Naive thymus-derived CD4-positive, alpha-beta T cell (primary cell): ENCODE measurements around the gene SH3RF3. TPM values are rescaled to one million over a fixed set of nuclear protein-coding genes. Genes with fewer than 3 reads are reported as not detected.

Source experiments
- ATAC-seq: fragments of 150-1000 bp; cut with Tn5 transposase; 2 replicates; pipeline ENCODE4 v1.10.0; 2021; ENCODE audit warnings: mild to moderate bottlenecking, moderate library complexity
- CTCF ChIA-PET: fragments of 350-600 bp; sonication (Branson Sonifier 250); formaldehyde crosslinking; loops from one replicate; lab custom pipeline; 2021; ENCODE audit warnings: antibody characterized with exemption; lab: Charles Lee
- POLR2A ChIA-PET: fragments of 350-600 bp; sonication (Branson Sonifier 250); formaldehyde crosslinking; loops from one replicate; lab custom pipeline; 2021; ENCODE audit warnings: antibody characterized with exemption, inconsistent platforms; lab: Charles Lee
- DNase-seq, 9 donors: peaks; one replicate each; pipeline versions ENCODE4 v3.0.0 to v3.0.0-alpha.2; 2020 to 2022; ENCODE audit warnings: mixed read lengths in 1 of 9
- H3K27ac ChIP-seq: one replicate; pipeline ENCODE4 v1.7.0; 2013; ENCODE audit warnings: mild to moderate bottlenecking, low read depth, low read length, moderate library complexity
- H3K27me3 ChIP-seq, 2 donors: one replicate each; pipeline ENCODE4 v1.7.0; 2013; ENCODE audit warnings: low read length in 2 of 2, mild to moderate bottlenecking in 2 of 2, moderate library complexity in 2 of 2; ENCODE audit not compliant: control insufficient read depth in 2 of 2, insufficient read depth in 2 of 2
- H3K36me3 ChIP-seq, 3 experiments: 1 replicate in 2 of 3; 2 replicates in 1 of 3; pipeline ENCODE4 v1.7.0; 2013; ENCODE audit warnings: low read length in 3 of 3, mild to moderate bottlenecking in 3 of 3, moderate library complexity in 1 of 3; ENCODE audit not compliant: insufficient read depth in 3 of 3, control insufficient read depth in 2 of 3
- H3K4me1 ChIP-seq, 2 donors: one replicate each; pipeline ENCODE4 v1.7.0; 2013; ENCODE audit warnings: low read length in 2 of 2, mild to moderate bottlenecking in 2 of 2, moderate library complexity in 1 of 2; ENCODE audit not compliant: control insufficient read depth in 2 of 2, insufficient read depth in 2 of 2
- H3K4me3 ChIP-seq: 2 replicates; pipeline ENCODE4 v1.7.0; 2013; ENCODE audit warnings: mild to moderate bottlenecking, low read length
- H3K9me3 ChIP-seq, 3 experiments: 1 replicate in 2 of 3; 2 replicates in 1 of 3; pipeline ENCODE4 v1.7.0; 2013; ENCODE audit warnings: low read length in 3 of 3; ENCODE audit not compliant: control insufficient read depth in 2 of 3
- H3K27ac Mint-ChIP-seq, 9 donors: one replicate each; pipeline ENCODE4 v1.8.0; 2020 to 2022; ENCODE audit warnings: mixed read lengths in 9 of 9, mild to moderate bottlenecking in 8 of 9, moderate library complexity in 5 of 9, inconsistent platforms in 2 of 9
- H3K27me3 Mint-ChIP-seq, 5 donors: one replicate each; pipeline ENCODE4 v1.8.0; 2021 to 2022; ENCODE audit warnings: mixed read lengths in 5 of 5, mild to moderate bottlenecking in 1 of 5
- H3K36me3 Mint-ChIP-seq, 5 donors: one replicate each; pipeline ENCODE4 v1.8.0; 2020 to 2022; ENCODE audit warnings: mixed read lengths in 5 of 5, mild to moderate bottlenecking in 3 of 5, inconsistent platforms in 1 of 5
- H3K4me1 Mint-ChIP-seq, 7 donors: one replicate each; pipeline ENCODE4 v1.8.0; 2020 to 2022; ENCODE audit warnings: mixed read lengths in 7 of 7, mild to moderate bottlenecking in 3 of 7, inconsistent platforms in 1 of 7
- H3K4me3 Mint-ChIP-seq, 10 donors: one replicate each; pipeline ENCODE4 v1.8.0; 2020 to 2022; ENCODE audit warnings: mild to moderate bottlenecking in 10 of 10, mixed read lengths in 10 of 10, moderate library complexity in 6 of 10, inconsistent platforms in 2 of 10
- H3K9me3 Mint-ChIP-seq, 11 donors: one replicate each; pipeline ENCODE4 v1.8.0; 2020 to 2022; ENCODE audit warnings: mixed read lengths in 11 of 11, mild to moderate bottlenecking in 4 of 11, inconsistent platforms in 1 of 11, moderate library complexity in 1 of 11
- intact Hi-C, 2 donors: fragments of 100-400 bp; cut with micrococcal nuclease; formaldehyde crosslinking; loops; one replicate each; pipeline ENCODE4 v1.15.1; 2023
- polyA plus RNA-seq, 2 donors: library from polyadenylated mRNA; unstranded; fragments of 300-500 nt; fragmentation: Illumina TruSeq; gene quantifications; one replicate each; pipeline ENCODE4 v1.2.3, GENCODE V29; 2021
- total RNA-seq, 6 experiments: library from RNA in 5 of 6; stranded (reverse) in 5 of 6; gene quantifications; 1 replicate in 5 of 6; 2 replicates in 1 of 6; pipeline ENCODE4 v1.2.3 and lab custom pipeline; 2021 to 2026

The SH3RF3 gene
- total and polyA plus RNA-seq, 7 experiments from 2014 or later, result 0.19 to 11.5 (median 4.8) TPM

DNA sequence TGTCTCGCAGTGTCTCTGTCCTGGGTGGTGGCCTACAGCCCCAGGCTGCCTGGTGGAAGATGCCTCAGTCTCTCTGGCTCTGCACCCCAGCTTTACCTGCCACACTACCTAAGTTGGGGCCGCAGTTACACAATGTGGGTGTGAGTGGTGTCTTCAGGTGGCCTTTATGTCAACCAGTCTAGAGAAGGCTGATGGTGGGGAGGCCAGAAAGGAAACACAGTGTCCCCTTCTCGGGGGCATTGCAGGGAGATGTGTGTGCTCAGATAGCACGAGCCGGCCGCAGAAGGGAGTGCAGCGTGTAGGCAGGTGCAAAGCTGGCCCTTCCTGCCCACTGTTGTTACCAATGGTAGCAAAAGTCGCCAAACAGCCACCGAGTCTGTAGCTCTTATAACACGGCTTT, 216.1 kb downstream of the SH3RF3 start:
- Mint-ChIP-seq H3K27me3 (peaks cover 0 to 14% (median 0%) of the 10 kb centered on the region in 5 donors), H3K36me3 (no peaks in the 10 kb centered on the region), H3K9me3 (no peaks in the 10 kb centered on the region), H3K4me3 (no peak overlapping the region), H3K4me1 (peaks cover 29 to 77% (median 73%) of the 10 kb centered on the region in 7 donors), H3K27ac (peak overlapping the region in 3 of 9 donors; percentile 40 to 81 (median 41))
- Histone ChIP-seq H3K4me3 (no peak overlapping the region), H3K27ac (no peak overlapping the region), H3K9me3 (no peaks in the 10 kb centered on the region), H3K36me3 (no peaks in the 10 kb centered on the region), H3K4me1 (peaks cover 24 to 36% of the 10 kb centered on the region in 2 donors), H3K27me3 (no peaks in the 10 kb centered on the region)
- CTCF ChIA-PET, result no interaction called here
- POLR2A ChIA-PET, result no interaction called here
- ATAC-seq (no peak), DNase-seq (no peak)
- intact Hi-C loops, result loop anchor here (5.0 to 10.0 kb wide), 4 partner anchors 133 to 558 kb away; partner anchors contain the start of gene CCDC138 (in 1 of the 2)

DNA sequence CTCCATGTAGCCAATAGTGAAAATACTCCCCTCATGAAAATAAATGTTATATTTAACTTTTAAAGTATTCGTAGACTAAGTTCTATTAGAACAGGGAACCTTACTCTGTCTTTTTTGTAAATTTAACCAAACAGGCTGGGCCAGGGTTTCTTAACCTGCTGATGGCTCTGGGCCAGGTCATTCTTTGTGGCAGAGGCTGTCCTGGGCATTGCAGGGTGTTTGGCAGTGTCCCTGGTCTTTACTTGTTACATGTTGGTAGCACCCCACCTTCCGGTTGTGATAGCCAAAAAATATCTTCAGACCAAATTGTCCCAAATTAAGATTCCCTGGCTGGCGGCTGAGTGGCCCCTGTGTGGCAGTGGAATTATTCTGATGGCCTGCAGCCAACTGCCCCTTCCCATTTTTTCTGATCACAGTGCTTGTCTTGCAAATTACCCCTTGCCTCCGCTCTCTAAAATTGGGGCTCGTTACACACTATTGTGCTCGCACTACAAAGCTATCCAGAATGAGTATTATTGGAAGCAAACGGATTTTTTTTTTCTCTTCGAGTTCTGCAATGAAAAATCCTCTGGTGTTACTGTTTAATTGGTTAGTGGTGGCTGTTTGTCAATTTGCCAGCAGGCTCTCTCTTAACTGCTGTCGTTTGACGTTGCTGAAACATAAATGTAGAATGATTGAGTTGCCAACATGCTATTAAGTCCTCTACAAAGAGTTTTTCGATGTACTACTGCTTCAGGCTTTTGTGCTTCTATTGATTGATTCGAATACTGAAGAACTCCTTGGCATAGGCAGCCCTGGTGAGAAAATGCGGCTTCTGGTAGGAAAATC, 216.9 kb downstream of the SH3RF3 start:
- Mint-ChIP-seq H3K4me1 (peaks cover 33 to 77% (median 75%) of the 10 kb centered on the region in 7 donors), H3K36me3 (no peaks in the 10 kb centered on the region), H3K27me3 (peaks cover 0 to 15% (median 0%) of the 10 kb centered on the region in 5 donors), H3K27ac (peak overlapping the region in 8 of 9 donors; percentile 27 to 96 (median 68)), H3K4me3 (peak overlapping the region in 2 of 10 donors; percentile 14 to 25), H3K9me3 (no peaks in the 10 kb centered on the region)
- Histone ChIP-seq H3K9me3 (no peaks in the 10 kb centered on the region), H3K27me3 (no peaks in the 10 kb centered on the region), H3K36me3 (no peaks in the 10 kb centered on the region), H3K4me3 (no peak overlapping the region), H3K4me1 (peaks cover 24 to 43% of the 10 kb centered on the region in 2 donors), H3K27ac (no peak overlapping the region)
- no peak for DNase-seq
- intact Hi-C loops, result loop anchor here (5.0 to 10.0 kb wide), 4 partner anchors 134 to 559 kb away; partner anchors contain the start of gene CCDC138 (in 1 of the 2)
- ATAC-seq, result no peak
- ChIA-PET CTCF (interaction anchor here (0.8 kb wide), 1 partner anchor 10 kb away, joined by 3 read pairs; no protein-coding TSS in a partner anchor), POLR2A (interaction anchor here (0.7 to 1.2 kb wide), 2 partner anchors 130 to 213 kb away, joined by 4 read pairs; no protein-coding TSS in a partner anchor)

DNA sequence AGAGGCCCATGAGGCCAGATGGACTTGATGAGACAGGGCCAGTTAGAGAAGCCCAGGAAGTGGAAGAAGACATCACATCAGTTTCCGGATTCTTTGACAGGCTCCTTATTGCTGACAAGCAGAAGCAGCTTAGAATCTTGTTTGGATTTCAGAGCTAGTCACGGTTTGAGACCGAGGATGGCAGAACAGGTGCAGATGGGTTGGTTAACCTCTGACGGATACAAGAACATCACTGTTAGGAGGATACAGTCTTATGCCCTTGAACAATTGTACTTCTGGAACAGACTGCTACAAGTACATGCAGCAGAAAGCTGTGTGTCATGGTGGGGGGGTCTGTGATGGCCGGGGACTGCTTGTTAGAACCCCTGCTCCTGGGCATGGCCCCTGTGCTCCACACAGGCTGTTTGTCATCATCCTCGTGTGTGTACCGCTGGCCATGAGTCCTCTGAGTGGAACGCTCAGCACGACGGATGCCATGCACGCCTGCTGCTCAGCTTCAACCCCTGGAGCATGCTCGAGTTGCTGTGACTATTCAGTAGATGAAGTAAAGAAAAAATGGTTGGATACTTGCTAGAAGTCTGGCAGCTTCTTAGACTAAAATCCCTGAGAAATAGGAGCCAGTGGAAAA, 217.7 kb downstream of the SH3RF3 start:
- no peak for ATAC-seq
- DNase-seq, result no peak
- Histone ChIP-seq H3K4me1 (peaks cover 24 to 52% of the 10 kb centered on the region in 2 donors), H3K9me3 (no peaks in the 10 kb centered on the region), H3K27ac (no peak overlapping the region), H3K27me3 (no peaks in the 10 kb centered on the region), H3K36me3 (no peaks in the 10 kb centered on the region), H3K4me3 (no peak overlapping the region)
- intact Hi-C loops, result loop anchor here (5.0 to 10.0 kb wide), 4 partner anchors 134 to 559 kb away; partner anchors contain the start of gene CCDC138 (in 1 of the 2)
- peaks cover 25 to 78% (median 75%) of the 10 kb centered on the region in 7 donors for H3K4me1 Mint-ChIP-seq
- peaks cover 0 to 16% (median 0%) of the 10 kb centered on the region in 5 donors for H3K27me3 Mint-ChIP-seq
- ChIA-PET CTCF (interaction anchor here (0.8 kb wide), 1 partner anchor 11 kb away, joined by 3 read pairs; no protein-coding TSS in a partner anchor), POLR2A (interaction anchor here (0.6 to 1.2 kb wide), 4 partner anchors 12 to 315 kb away, joined by 3 to 4 read pairs (median 3); no protein-coding TSS in a partner anchor)
- peak overlapping the region in 8 of 9 donors; percentile 34 to 96 (median 81) for H3K27ac Mint-ChIP-seq
- no peaks in the 10 kb centered on the region for H3K9me3 Mint-ChIP-seq
- H3K36me3 Mint-ChIP-seq, result no peaks in the 10 kb centered on the region
- H3K4me3 Mint-ChIP-seq, result peak overlapping the region in 4 of 10 donors; percentile 8 to 85 (median 28)

DNA sequence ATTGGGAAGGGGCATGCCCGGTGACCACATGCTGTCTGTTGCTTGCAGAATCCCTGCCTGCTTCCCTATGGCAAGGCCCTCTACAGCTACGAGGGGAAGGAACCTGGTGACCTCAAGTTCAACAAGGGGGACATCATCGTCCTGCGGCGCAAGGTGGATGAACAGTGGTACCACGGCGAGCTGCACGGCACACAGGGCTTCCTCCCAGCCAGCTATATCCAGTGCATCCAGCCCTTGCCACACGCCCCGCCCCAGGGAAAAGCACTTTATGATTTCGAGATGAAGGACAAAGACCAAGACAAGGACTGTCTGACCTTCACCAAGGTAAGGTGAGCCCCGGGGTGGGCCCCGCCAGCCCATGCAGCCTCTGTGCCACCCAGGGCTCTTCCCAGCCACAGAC, 218.6 kb downstream of the SH3RF3 start:
- Mint-ChIP-seq H3K36me3 (no peaks in the 10 kb centered on the region), H3K9me3 (no peaks in the 10 kb centered on the region), H3K4me1 (peaks cover 23 to 81% (median 74%) of the 10 kb centered on the region in 7 donors), H3K4me3 (peak overlapping the region in 3 of 10 donors; percentile 74 to 85 (median 79)), H3K27me3 (peaks cover 0 to 18% (median 0%) of the 10 kb centered on the region in 5 donors), H3K27ac (peak overlapping the region in 8 of 9 donors; percentile 86 to 96 (median 94))
- Histone ChIP-seq H3K4me1 (peaks cover 24 to 53% of the 10 kb centered on the region in 2 donors), H3K9me3 (no peaks in the 10 kb centered on the region), H3K27me3 (no peaks in the 10 kb centered on the region), H3K4me3 (no peak overlapping the region), H3K36me3 (no peaks in the 10 kb centered on the region), H3K27ac (peak overlapping the region; percentile 68)
- CTCF ChIA-PET, result interaction anchor here (0.5 to 2.3 kb wide), 3 partner anchors 10 to 208 kb away, joined by 3 to 9 read pairs (median 4); no protein-coding TSS in a partner anchor
- ATAC-seq (no peak), DNase-seq (no peak)
- POLR2A ChIA-PET, result interaction anchor here (2.1 kb wide), 1 partner anchor 315 kb away, joined by 10 read pairs; no protein-coding TSS in a partner anchor
- intact Hi-C loops, result loop anchor here (2.0 to 10.0 kb wide), 7 partner anchors 13 to 560 kb away; partner anchors contain the start of genes CCDC138 (in 1 of the 2) and SH3RF3 (in 1 of the 2)

DNA sequence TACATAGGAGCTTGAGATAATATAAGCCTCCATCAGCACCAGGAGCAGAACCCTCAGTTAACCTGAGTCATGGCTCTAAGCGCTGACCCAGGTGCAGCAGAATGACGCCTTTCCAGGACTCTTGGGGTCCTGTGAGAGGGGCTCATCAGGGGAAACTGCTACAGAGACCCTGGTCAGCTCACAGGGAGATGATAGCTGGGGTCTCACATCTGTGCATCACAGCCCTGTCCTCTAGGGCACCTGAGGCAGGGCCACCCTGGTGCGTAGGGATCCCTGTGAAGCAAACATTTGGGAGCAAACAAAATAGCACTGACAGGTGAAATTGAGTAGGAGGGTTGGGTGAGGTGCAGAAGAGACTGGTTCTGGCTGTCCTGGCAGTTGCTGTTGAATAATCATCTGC, 219.2 kb downstream of the SH3RF3 start:
- intact Hi-C loops, result loop anchor here (2.0 to 10.0 kb wide), 7 partner anchors 13 to 561 kb away; partner anchors contain the start of genes CCDC138 (in 1 of the 2) and SH3RF3 (in 1 of the 2)
- ATAC-seq (no peak), DNase-seq (no peak)
- ChIA-PET CTCF (interaction anchor here (0.5 to 2.3 kb wide), 8 partner anchors 9 to 494 kb away, joined by 3 to 9 read pairs (median 3); no protein-coding TSS in a partner anchor), POLR2A (interaction anchor here (0.7 to 2.1 kb wide), 4 partner anchors 12 to 316 kb away, joined by 3 to 10 read pairs (median 4); no protein-coding TSS in a partner anchor)
- peaks cover 0 to 18% (median 0%) of the 10 kb centered on the region in 5 donors for H3K27me3 Mint-ChIP-seq
- no peaks in the 10 kb centered on the region for H3K36me3 ChIP-seq
- H3K4me3 ChIP-seq, result peak overlapping the region; percentile 43
- H3K36me3 Mint-ChIP-seq, result peaks cover 0 to 2% (median 0%) of the 10 kb centered on the region in 5 donors
- H3K9me3 ChIP-seq, result no peaks in the 10 kb centered on the region
- peak overlapping the region; percentile 68 for H3K27ac ChIP-seq
- H3K4me3 Mint-ChIP-seq, result peak overlapping the region in 9 of 10 donors; percentile 20 to 85 (median 76)
- peaks cover 24 to 53% of the 10 kb centered on the region in 2 donors for H3K4me1 ChIP-seq
- H3K9me3 Mint-ChIP-seq, result no peaks in the 10 kb centered on the region
- peaks cover 23 to 79% (median 73%) of the 10 kb centered on the region in 7 donors for H3K4me1 Mint-ChIP-seq
- peak overlapping the region in 8 of 9 donors; percentile 88 to 96 (median 94) for H3K27ac Mint-ChIP-seq
- H3K27me3 ChIP-seq, result no peaks in the 10 kb centered on the region
